Measurements from ENCODE around the gene PLCH1.

Gene PLCH1

GRCh38 chr3:155525324-155525833, 219.5 kb downstream of the PLCH1 start:
- no peak for DNase-seq (ENCODE audit: low read depth)
- Histone ChIP-seq H3K9ac (ENCODE audit: low read length) (no peak overlapping the region), H3K4me3 (ENCODE audit: low read length) (no peak overlapping the region), H3K9me3 (ENCODE audit: control insufficient read depth, low read length) (no peaks in the 10 kb centered on the region), H3K27me3 (replicated peaks; ENCODE audit: control insufficient read depth, insufficient read depth, low read length) (no peaks in the 10 kb centered on the region), H3K4me1 (ENCODE audit: control insufficient read depth, insufficient read depth, low read length) (no peaks in the 10 kb centered on the region), H3K36me3 (ENCODE audit: control insufficient read depth, insufficient read depth, low read length, severe bottlenecking) (no peaks in the 10 kb centered on the region)

GRCh38 chr3:155520463-155520862, 224.4 kb downstream of the PLCH1 start:
- H3K27me3 ChIP-seq (replicated peaks; ENCODE audit: control insufficient read depth, insufficient read depth, low read length), result no peaks in the 10 kb centered on the region
- no peaks in the 10 kb centered on the region for H3K36me3 ChIP-seq (ENCODE audit: control insufficient read depth, insufficient read depth, low read length, severe bottlenecking)
- DNase-seq (ENCODE audit: low read depth), result no peak
- no peaks in the 10 kb centered on the region for H3K4me1 ChIP-seq (ENCODE audit: control insufficient read depth, insufficient read depth, low read length)
- H3K9me3 ChIP-seq (ENCODE audit: control insufficient read depth, low read length), result no peaks in the 10 kb centered on the region
- H3K9ac ChIP-seq (ENCODE audit: low read length), result no peak overlapping the region
- H3K4me3 ChIP-seq (ENCODE audit: low read length), result no peak overlapping the region

DNA sequence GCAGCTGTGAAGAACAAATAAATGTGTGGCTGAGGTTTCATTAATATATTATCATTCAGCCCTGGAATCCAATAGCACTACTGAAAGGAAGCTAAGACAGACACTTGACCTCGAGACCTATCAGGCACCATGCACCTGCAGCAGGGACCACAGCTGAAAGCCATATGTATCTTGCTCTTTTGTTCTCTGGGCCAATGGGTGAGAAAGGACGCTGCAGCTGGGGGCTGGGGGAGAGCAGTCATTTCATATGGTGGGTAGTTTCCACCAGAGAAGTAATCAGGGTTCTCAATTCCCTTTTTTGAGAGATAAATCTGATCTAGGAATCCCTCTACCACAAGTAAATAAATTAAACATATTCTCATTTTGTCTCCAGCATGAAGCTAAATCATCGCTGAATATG, 225.8 kb downstream of the PLCH1 start:
- Histone ChIP-seq H3K36me3 (ENCODE audit: control insufficient read depth, insufficient read depth, low read length, severe bottlenecking) (no peaks in the 10 kb centered on the region), H3K9ac (ENCODE audit: low read length) (no peak overlapping the region)
- no peak for DNase-seq (ENCODE audit: low read depth)

GRCh38 chr3:155517903-155518302, 227.0 kb downstream of the PLCH1 start:
- H3K4me1 ChIP-seq (ENCODE audit: control insufficient read depth, insufficient read depth, low read length), result no peaks in the 10 kb centered on the region
- H3K36me3 ChIP-seq (ENCODE audit: control insufficient read depth, insufficient read depth, low read length, severe bottlenecking), result no peaks in the 10 kb centered on the region
- peak; percentile 17 for DNase-seq (ENCODE audit: low read depth)
- H3K27me3 ChIP-seq (replicated peaks; ENCODE audit: control insufficient read depth, insufficient read depth, low read length), result no peaks in the 10 kb centered on the region
- H3K9ac ChIP-seq (ENCODE audit: low read length), result no peak overlapping the region
- no peak overlapping the region for H3K4me3 ChIP-seq (ENCODE audit: low read length)
- H3K9me3 ChIP-seq (ENCODE audit: control insufficient read depth, low read length), result no peaks in the 10 kb centered on the region

More for the DNA sequence above, 225.8 kb downstream of the PLCH1 start:
- H3K9me3 ChIP-seq (ENCODE audit: control insufficient read depth, low read length), result no peaks in the 10 kb centered on the region
- H3K4me3 ChIP-seq (ENCODE audit: low read length), result no peak overlapping the region
- H3K4me1 ChIP-seq (ENCODE audit: control insufficient read depth, insufficient read depth, low read length), result no peaks in the 10 kb centered on the region
- no peaks in the 10 kb centered on the region for H3K27me3 ChIP-seq (replicated peaks; ENCODE audit: control insufficient read depth, insufficient read depth, low read length)

- H3K4me1 ChIP-seq (ENCODE audit: control insufficient read depth, insufficient read depth, low read length), result no peaks in the 10 kb centered on the region
- no peaks in the 10 kb centered on the region for H3K36me3 ChIP-seq (ENCODE audit: control insufficient read depth, insufficient read depth, low read length, severe bottlenecking)
- no peak overlapping the region for H3K4me3 ChIP-seq (ENCODE audit: low read length)
- DNase-seq (ENCODE audit: low read depth), result no peak
- H3K27me3 ChIP-seq (replicated peaks; ENCODE audit: control insufficient read depth, insufficient read depth, low read length), result no peaks in the 10 kb centered on the region
- no peak overlapping the region for H3K9ac ChIP-seq (ENCODE audit: low read length)
- no peaks in the 10 kb centered on the region for H3K9me3 ChIP-seq (ENCODE audit: control insufficient read depth, low read length)
Measured at GRCh38 chr3:155516439-155516838, 228.4 kb downstream of the PLCH1 start.

- Histone ChIP-seq H3K27me3 (replicated peaks; ENCODE audit: control insufficient read depth, insufficient read depth, low read length) (no peaks in the 10 kb centered on the region), H3K4me3 (ENCODE audit: low read length) (no peak overlapping the region), H3K36me3 (ENCODE audit: control insufficient read depth, insufficient read depth, low read length, severe bottlenecking) (no peaks in the 10 kb centered on the region), H3K4me1 (ENCODE audit: control insufficient read depth, insufficient read depth, low read length) (no peaks in the 10 kb centered on the region), H3K9me3 (ENCODE audit: control insufficient read depth, low read length) (no peaks in the 10 kb centered on the region), H3K9ac (ENCODE audit: low read length) (no peak overlapping the region)
- no peak for DNase-seq (ENCODE audit: low read depth)
Measured at GRCh38 chr3:155512867-155513261, 232.0 kb downstream of the PLCH1 start.

GRCh38 chr3:155512175-155512866, 232.6 kb downstream of the PLCH1 start:
- Histone ChIP-seq H3K4me1 (ENCODE audit: control insufficient read depth, insufficient read depth, low read length) (no peaks in the 10 kb centered on the region), H3K9ac (ENCODE audit: low read length) (no peak overlapping the region), H3K9me3 (ENCODE audit: control insufficient read depth, low read length) (no peaks in the 10 kb centered on the region), H3K36me3 (ENCODE audit: control insufficient read depth, insufficient read depth, low read length, severe bottlenecking) (no peaks in the 10 kb centered on the region), H3K27me3 (replicated peaks; ENCODE audit: control insufficient read depth, insufficient read depth, low read length) (no peaks in the 10 kb centered on the region), H3K4me3 (ENCODE audit: low read length) (no peak overlapping the region)
- no peak for DNase-seq (ENCODE audit: low read depth)

DNA sequence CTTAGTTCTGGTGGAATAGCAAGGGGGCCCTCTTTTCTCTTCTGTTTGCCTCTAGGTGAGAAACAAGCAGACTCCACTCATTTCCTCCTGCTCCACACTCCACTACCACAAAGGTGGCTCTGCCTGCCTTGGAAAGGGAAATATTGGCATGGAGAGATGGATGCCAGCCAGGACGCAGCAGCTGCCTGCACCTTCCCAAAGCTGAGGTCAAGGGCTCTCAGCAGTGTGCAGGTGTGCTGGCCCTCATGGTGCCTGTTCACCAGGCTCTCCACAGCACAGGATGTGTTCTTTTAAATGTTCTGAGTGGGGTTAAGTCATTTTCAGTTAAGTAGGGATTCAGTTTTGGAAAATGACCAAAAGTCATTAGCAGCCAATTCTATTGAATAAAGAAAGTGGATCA, 240.2 kb downstream of the PLCH1 start:
- DNase-seq (ENCODE audit: low read depth), result no peak
- Histone ChIP-seq H3K36me3 (ENCODE audit: control insufficient read depth, insufficient read depth, low read length, severe bottlenecking) (no peaks in the 10 kb centered on the region), H3K27me3 (replicated peaks; ENCODE audit: control insufficient read depth, insufficient read depth, low read length) (no peaks in the 10 kb centered on the region), H3K4me3 (ENCODE audit: low read length) (no peak overlapping the region), H3K4me1 (ENCODE audit: control insufficient read depth, insufficient read depth, low read length) (no peaks in the 10 kb centered on the region), H3K9me3 (ENCODE audit: control insufficient read depth, low read length) (no peaks in the 10 kb centered on the region), H3K9ac (ENCODE audit: low read length) (no peak overlapping the region)

GRCh38 chr3:155502630-155503029, 242.2 kb downstream of the PLCH1 start:
- Histone ChIP-seq H3K4me3 (ENCODE audit: low read length) (no peak overlapping the region), H3K27me3 (replicated peaks; ENCODE audit: control insufficient read depth, insufficient read depth, low read length) (no peaks in the 10 kb centered on the region), H3K9me3 (ENCODE audit: control insufficient read depth, low read length) (no peaks in the 10 kb centered on the region), H3K9ac (ENCODE audit: low read length) (no peak overlapping the region), H3K36me3 (ENCODE audit: control insufficient read depth, insufficient read depth, low read length, severe bottlenecking) (no peaks in the 10 kb centered on the region), H3K4me1 (ENCODE audit: control insufficient read depth, insufficient read depth, low read length) (no peaks in the 10 kb centered on the region)
- no peak for DNase-seq (ENCODE audit: low read depth)

- DNase-seq (ENCODE audit: low read depth), result no peak
- Histone ChIP-seq H3K4me1 (ENCODE audit: control insufficient read depth, insufficient read depth, low read length) (no peaks in the 10 kb centered on the region), H3K9ac (ENCODE audit: low read length) (no peak overlapping the region), H3K4me3 (ENCODE audit: low read length) (no peak overlapping the region), H3K27me3 (replicated peaks; ENCODE audit: control insufficient read depth, insufficient read depth, low read length) (no peaks in the 10 kb centered on the region), H3K9me3 (ENCODE audit: control insufficient read depth, low read length) (no peaks in the 10 kb centered on the region), H3K36me3 (ENCODE audit: control insufficient read depth, insufficient read depth, low read length, severe bottlenecking) (no peaks in the 10 kb centered on the region)
Measured at GRCh38 chr3:155500194-155500818, 244.6 kb downstream of the PLCH1 start.

DNA sequence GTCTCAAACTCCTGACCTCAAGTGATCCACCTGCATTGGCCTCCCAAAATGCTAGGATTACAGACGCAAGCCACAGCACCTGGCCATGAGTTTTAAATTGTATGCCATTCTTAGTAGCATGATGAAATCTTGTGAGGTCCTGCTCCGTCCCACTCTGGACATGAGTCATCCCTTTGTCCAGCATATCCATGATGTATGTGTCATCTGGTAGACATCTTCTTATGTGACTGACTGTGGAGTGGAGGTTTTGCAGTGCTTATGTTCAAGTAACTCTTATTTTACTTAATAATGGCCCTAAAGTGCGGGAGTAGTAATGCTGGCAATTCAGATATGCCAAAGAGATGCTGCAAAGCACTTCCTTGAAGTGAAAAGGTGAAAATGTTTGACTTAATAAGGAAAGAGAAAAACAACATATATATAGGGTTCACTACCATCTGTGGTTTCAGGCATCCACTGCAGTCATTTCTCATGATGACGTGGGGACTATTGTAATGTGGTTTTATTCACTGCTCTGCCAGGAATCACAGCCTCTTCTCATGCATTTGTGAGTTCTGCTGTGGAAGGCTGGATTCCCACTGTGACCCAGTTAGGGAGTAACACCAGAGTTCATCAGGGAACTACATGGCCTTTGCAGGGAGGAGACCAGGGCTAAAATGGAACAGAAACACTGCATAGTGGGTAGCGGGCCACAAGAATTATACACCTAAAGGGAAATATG, 246.8 kb downstream of the PLCH1 start:
- Histone ChIP-seq H3K9ac (ENCODE audit: low read length) (no peak overlapping the region), H3K36me3 (ENCODE audit: control insufficient read depth, insufficient read depth, low read length, severe bottlenecking) (no peaks in the 10 kb centered on the region), H3K27me3 (replicated peaks; ENCODE audit: control insufficient read depth, insufficient read depth, low read length) (no peaks in the 10 kb centered on the region), H3K9me3 (ENCODE audit: control insufficient read depth, low read length) (no peaks in the 10 kb centered on the region), H3K4me3 (ENCODE audit: low read length) (no peak overlapping the region), H3K4me1 (ENCODE audit: control insufficient read depth, insufficient read depth, low read length) (no peaks in the 10 kb centered on the region)
- DNase-seq (ENCODE audit: low read depth), result peak; percentile 77

Data from adipocyte (in vitro differentiated cells).